ENCODE measurements around the gene ADGRL4. TPM values are rescaled to one million over a fixed set of nuclear protein-coding genes. Genes with fewer than 3 reads are reported as not detected.

ADGRL4 gene
- total RNA-seq = not detected

- no peak for DNase-seq
- no peak within 1 kb of the TSS for H3K4me3 Mint-ChIP-seq
- H3K27me3 Mint-ChIP-seq = no peaks in the 10 kb centered on the region
- ATAC-seq = no peak
- no peaks in the 10 kb centered on the region for H3K36me3 Mint-ChIP-seq
- no peaks in the 10 kb centered on the region for H3K4me1 Mint-ChIP-seq
- H3K9me3 Mint-ChIP-seq (ENCODE audit: low read depth) = peaks cover 3% of the 10 kb centered on the region
- CTCF ChIA-PET = interaction anchor here (0.7 kb wide), 1 partner anchor 23 kb away, joined by 3 read pairs; no protein-coding TSS in a partner anchor
- H3K27ac Mint-ChIP-seq = no peak within 1 kb of the TSS
Measured at GRCh38 chr1:79006564-79006963, at the start of gene ADGRL4. ADGRL4 (minus strand) TSS chr1:79006730; CDS start chr1:79006654, 76 bp downstream.

DNA sequence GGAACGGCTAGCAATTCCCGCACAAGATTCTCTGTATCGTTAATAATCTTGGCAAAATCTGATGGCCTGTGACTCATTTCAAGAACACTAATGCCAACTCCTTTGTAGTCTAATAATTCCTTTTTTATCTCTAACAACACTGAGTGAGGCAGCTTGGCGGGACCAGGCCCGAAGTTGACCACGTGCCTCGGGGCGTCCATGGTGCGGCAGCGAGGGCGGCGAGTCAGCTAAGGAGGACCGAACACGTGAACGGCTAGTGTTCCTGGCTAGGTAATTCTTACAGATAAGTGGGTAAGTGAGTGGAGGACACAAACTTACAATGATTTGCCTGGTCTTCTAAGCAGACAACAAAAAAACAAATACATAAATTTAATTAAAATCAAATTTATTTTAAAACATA is 49.3 kb upstream of the ADGRL4 start:
- Mint-ChIP-seq H3K27me3 (no peaks in the 10 kb centered on the region), H3K4me3 (no peak overlapping the region), H3K27ac (no peak overlapping the region), H3K4me1 (peaks cover 5% of the 10 kb centered on the region), H3K36me3 (no peaks in the 10 kb centered on the region), H3K9me3 (ENCODE audit: low read depth) (peaks cover 9% of the 10 kb centered on the region)
- CTCF ChIA-PET = no interaction called here
- ATAC-seq (no peak), DNase-seq (no peak)

- H3K9me3 Mint-ChIP-seq (ENCODE audit: low read depth) = peaks cover 9% of the 10 kb centered on the region
- no peak for DNase-seq
- no peaks in the 10 kb centered on the region for H3K36me3 Mint-ChIP-seq
- CTCF ChIA-PET = no interaction called here
- peak; percentile 69 for ATAC-seq
- peak overlapping the region; percentile 49 for H3K27ac Mint-ChIP-seq
- peak overlapping the region; percentile 68 for H3K4me3 Mint-ChIP-seq
- no peaks in the 10 kb centered on the region for H3K27me3 Mint-ChIP-seq
- peaks cover 5% of the 10 kb centered on the region for H3K4me1 Mint-ChIP-seq
Measured at GRCh38 chr1:79052829-79053449, 46.4 kb upstream of the ADGRL4 start.

GRCh38 chr1:79044974-79045650 is 38.6 kb upstream of the ADGRL4 start:
- Mint-ChIP-seq H3K9me3 (ENCODE audit: low read depth) (no peaks in the 10 kb centered on the region), H3K27ac (no peak overlapping the region), H3K36me3 (no peaks in the 10 kb centered on the region), H3K4me3 (no peak overlapping the region), H3K27me3 (peaks cover 2% of the 10 kb centered on the region), H3K4me1 (peaks cover 10% of the 10 kb centered on the region)
- DNase-seq (no peak), ATAC-seq (no peak)
- CTCF ChIA-PET = no interaction called here

- CTCF ChIA-PET = no interaction called here
- no peak for DNase-seq
- no peak overlapping the region for H3K4me3 Mint-ChIP-seq
- ATAC-seq = no peak
- peaks cover 2% of the 10 kb centered on the region for H3K9me3 Mint-ChIP-seq (ENCODE audit: low read depth)
- peaks cover 2% of the 10 kb centered on the region for H3K27me3 Mint-ChIP-seq
- H3K36me3 Mint-ChIP-seq = no peaks in the 10 kb centered on the region
- H3K27ac Mint-ChIP-seq = no peak overlapping the region
- peaks cover 10% of the 10 kb centered on the region for H3K4me1 Mint-ChIP-seq
Measured at GRCh38 chr1:79043506-79043905, 37.0 kb upstream of the ADGRL4 start.

GRCh38 chr1:79042539-79042938 is 36.0 kb upstream of the ADGRL4 start:
- ATAC-seq = no peak

GRCh38 chr1:79042117-79042516 is 35.6 kb upstream of the ADGRL4 start:
- CTCF ChIA-PET = no interaction called here
- H3K27me3 Mint-ChIP-seq = peaks cover 2% of the 10 kb centered on the region
- H3K36me3 Mint-ChIP-seq = no peaks in the 10 kb centered on the region
- H3K4me1 Mint-ChIP-seq = peaks cover 10% of the 10 kb centered on the region
- ATAC-seq (no peak), DNase-seq (no peak)
- H3K9me3 Mint-ChIP-seq (ENCODE audit: low read depth) = peaks cover 4% of the 10 kb centered on the region
- no peak overlapping the region for H3K27ac Mint-ChIP-seq
- no peak overlapping the region for H3K4me3 Mint-ChIP-seq

More at GRCh38 chr1:79042539-79042938, 36.0 kb upstream of the ADGRL4 start:
- CTCF ChIA-PET = no interaction called here
- H3K27me3 Mint-ChIP-seq = peaks cover 2% of the 10 kb centered on the region
- H3K36me3 Mint-ChIP-seq = no peaks in the 10 kb centered on the region
- no peak overlapping the region for H3K4me3 Mint-ChIP-seq
- H3K4me1 Mint-ChIP-seq = peaks cover 10% of the 10 kb centered on the region
- no peak overlapping the region for H3K27ac Mint-ChIP-seq
- peaks cover 4% of the 10 kb centered on the region for H3K9me3 Mint-ChIP-seq (ENCODE audit: low read depth)
- DNase-seq = no peak

DNA sequence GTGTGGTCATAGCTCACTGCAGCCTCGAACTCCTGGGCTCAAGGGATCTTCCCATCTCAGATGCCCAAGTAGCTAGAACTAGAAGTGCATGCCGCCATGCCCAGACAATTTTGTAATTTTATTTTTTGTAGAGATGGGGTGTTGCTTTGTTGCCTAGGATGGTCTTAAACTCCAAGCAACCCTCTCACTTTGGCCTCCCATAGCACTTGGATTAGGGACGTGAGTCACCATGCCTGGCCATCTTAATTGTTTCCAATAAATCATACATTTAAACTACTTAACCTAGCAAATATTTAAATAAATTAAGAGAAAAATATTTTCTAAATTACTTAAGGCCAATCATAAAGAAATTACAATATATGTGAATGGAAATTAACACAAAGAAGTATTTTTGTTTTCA is 35.1 kb upstream of the ADGRL4 start:
- CTCF ChIA-PET = no interaction called here
- Mint-ChIP-seq H3K27ac (no peak overlapping the region), H3K27me3 (peaks cover 2% of the 10 kb centered on the region), H3K4me3 (no peak overlapping the region), H3K36me3 (no peaks in the 10 kb centered on the region), H3K4me1 (peaks cover 10% of the 10 kb centered on the region), H3K9me3 (ENCODE audit: low read depth) (peaks cover 4% of the 10 kb centered on the region)
- ATAC-seq (no peak), DNase-seq (no peak)

DNA sequence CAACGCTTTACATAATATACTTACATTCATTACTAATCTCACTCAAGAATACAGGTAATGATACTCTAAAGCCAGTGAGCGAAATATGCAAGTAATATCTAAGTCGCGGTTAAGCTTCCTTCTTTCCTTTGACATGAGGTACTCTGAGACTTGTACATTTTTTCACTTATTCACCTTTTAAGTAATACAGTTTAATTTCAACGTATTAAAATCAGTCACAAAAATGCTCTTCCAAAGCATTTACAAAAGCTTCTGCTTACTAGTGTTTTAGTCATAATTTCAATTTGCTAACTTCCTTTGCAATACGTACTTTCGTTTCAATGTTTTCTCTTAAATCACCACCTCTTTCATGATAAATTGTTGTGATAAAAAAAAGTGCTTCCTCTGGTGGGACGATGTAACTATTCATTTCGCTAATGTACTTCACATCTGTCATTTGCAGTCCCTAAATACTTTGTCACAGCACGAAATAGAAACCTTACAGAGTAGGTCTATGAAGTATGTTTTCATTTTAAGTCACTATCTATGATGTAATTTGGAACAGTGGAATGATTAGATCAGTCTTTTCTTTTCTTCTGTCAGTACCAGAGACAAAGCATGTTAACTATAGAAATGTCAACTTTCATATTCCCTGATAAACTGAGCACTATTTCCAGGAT is 34.0 kb upstream of the ADGRL4 start:
- CTCF ChIA-PET = no interaction called here
- Mint-ChIP-seq H3K4me3 (peak overlapping the region; percentile 69), H3K27ac (peak overlapping the region; percentile 76), H3K9me3 (ENCODE audit: low read depth) (peaks cover 10% of the 10 kb centered on the region), H3K36me3 (no peaks in the 10 kb centered on the region), H3K4me1 (peaks cover 10% of the 10 kb centered on the region), H3K27me3 (peaks cover 2% of the 10 kb centered on the region)
- no peak for DNase-seq
- peak; percentile 91 for ATAC-seq

DNA sequence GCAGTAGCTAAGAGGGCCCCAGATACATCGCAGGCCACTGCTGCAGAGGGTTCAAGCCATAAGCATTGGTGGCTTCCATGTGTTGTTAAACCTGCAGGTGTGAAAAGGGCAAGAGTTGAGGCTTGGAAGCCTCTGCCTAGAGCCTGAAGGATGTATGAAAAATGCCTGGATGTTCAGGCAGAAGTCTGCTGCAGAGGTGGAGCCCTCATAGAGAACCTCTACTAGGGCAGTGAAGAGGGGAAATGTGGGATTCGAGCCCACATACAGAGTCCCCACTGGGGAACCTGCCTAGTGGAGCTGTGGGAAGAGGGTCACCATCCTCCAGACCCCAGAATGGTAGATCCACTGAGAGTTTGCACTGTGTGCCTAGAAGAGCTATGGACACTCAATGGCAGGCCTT is 30.6 kb upstream of the ADGRL4 start:
- CTCF ChIA-PET = no interaction called here
- H3K36me3 Mint-ChIP-seq = no peaks in the 10 kb centered on the region

GRCh38 chr1:79012500-79012899 is 6.0 kb upstream of the ADGRL4 start:
- Mint-ChIP-seq H3K9me3 (ENCODE audit: low read depth) (peaks cover 3% of the 10 kb centered on the region), H3K27me3 (no peaks in the 10 kb centered on the region), H3K27ac (no peak overlapping the region), H3K36me3 (no peaks in the 10 kb centered on the region), H3K4me3 (no peak overlapping the region), H3K4me1 (no peaks in the 10 kb centered on the region)
- DNase-seq (no peak), ATAC-seq (no peak)
- CTCF ChIA-PET = no interaction called here

More for the DNA sequence above, 30.6 kb upstream of the ADGRL4 start:
- DNase-seq = no peak
- Mint-ChIP-seq H3K4me3 (no peak overlapping the region), H3K4me1 (peaks cover 10% of the 10 kb centered on the region), H3K27me3 (no peaks in the 10 kb centered on the region), H3K27ac (no peak overlapping the region), H3K9me3 (ENCODE audit: low read depth) (peaks cover 10% of the 10 kb centered on the region)
- no peak for ATAC-seq

DNA sequence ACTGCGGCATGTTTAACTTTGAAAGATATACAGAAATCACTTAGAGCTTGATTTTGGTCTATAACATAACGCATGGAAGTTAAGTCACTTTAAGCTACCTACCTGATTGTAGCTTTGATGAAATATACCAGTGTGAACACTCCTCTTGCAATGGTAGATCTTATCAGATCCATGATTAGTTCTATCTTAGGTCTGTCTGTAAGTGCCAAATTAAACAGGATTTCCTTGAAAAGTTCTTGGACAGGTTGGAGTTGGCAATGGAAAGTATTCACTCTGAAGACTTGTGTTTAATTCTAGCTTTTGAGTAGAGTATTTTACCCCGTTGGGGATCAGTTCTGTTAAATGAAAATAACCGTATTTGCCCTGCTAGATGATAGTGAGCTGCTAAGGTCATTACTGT is 4.1 kb upstream of the ADGRL4 start:
- H3K27ac Mint-ChIP-seq = no peak overlapping the region
- no peaks in the 10 kb centered on the region for H3K4me1 Mint-ChIP-seq
- H3K36me3 Mint-ChIP-seq = no peaks in the 10 kb centered on the region
- CTCF ChIA-PET = no interaction called here
- DNase-seq = no peak
- no peak for ATAC-seq
- H3K4me3 Mint-ChIP-seq = no peak overlapping the region
- H3K9me3 Mint-ChIP-seq (ENCODE audit: low read depth) = peaks cover 3% of the 10 kb centered on the region
- H3K27me3 Mint-ChIP-seq = no peaks in the 10 kb centered on the region

DNA sequence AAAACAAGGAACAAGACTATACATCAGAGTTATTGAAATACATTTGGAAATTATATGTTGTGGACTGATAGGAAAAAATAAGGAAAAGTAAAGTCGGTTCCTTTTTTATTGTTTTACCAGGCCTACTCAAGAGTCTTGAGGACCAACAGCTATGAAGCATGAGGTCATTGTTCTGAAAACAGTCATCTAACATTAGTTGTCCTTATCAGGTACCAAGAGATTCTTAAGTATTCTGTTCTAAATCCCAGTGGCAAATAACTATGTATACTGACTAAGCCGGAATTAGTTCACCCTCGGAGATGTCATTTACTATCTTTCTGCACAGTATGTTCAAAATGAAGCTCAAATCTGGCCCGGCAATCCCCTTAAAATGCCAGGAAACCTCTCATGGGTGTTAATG is 585 bp downstream of the ADGRL4 start:
- H3K9me3 Mint-ChIP-seq (ENCODE audit: low read depth) = peaks cover 3% of the 10 kb centered on the region
- no peaks in the 10 kb centered on the region for H3K4me1 Mint-ChIP-seq
- CTCF ChIA-PET = interaction anchor here (0.7 kb wide), 1 partner anchor 23 kb away, joined by 3 read pairs; no protein-coding TSS in a partner anchor
- H3K4me3 Mint-ChIP-seq = no peak overlapping the region
- DNase-seq (no peak), ATAC-seq (no peak)
- H3K36me3 Mint-ChIP-seq = no peaks in the 10 kb centered on the region
- no peaks in the 10 kb centered on the region for H3K27me3 Mint-ChIP-seq
- H3K27ac Mint-ChIP-seq = no peak overlapping the region

DNA sequence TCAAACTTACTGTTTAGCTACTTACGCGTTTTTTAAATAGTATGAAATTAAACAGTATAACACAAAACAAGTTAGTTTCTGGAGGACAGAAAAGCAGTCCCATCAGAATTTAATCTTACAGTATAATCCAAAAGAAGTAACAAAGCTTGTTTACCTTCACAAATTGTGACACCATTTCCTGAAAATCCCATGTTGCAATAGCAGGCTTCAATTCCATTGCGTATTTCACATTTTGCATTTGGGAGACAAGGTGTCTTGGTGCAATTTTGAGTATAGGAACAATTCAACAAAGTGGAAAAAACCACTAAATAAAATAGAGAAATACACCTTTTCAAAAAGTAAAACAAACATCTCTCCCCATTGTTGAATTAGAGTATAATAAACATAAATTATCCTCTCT is 1.6 kb downstream of the ADGRL4 start:
- H3K4me3 Mint-ChIP-seq = no peak overlapping the region
- ATAC-seq (no peak), DNase-seq (no peak)
- CTCF ChIA-PET = no interaction called here
- no peaks in the 10 kb centered on the region for H3K36me3 Mint-ChIP-seq
- H3K27ac Mint-ChIP-seq = no peak overlapping the region
- no peaks in the 10 kb centered on the region for H3K27me3 Mint-ChIP-seq
- H3K4me1 Mint-ChIP-seq = no peaks in the 10 kb centered on the region
- peaks cover 3% of the 10 kb centered on the region for H3K9me3 Mint-ChIP-seq (ENCODE audit: low read depth)
